Endothelial cell of umbilical vein (primary cell): ENCODE data around the gene PLG. TPM values are rescaled to one million over a fixed set of nuclear protein-coding genes. Genes with fewer than 3 reads are reported as not detected.

Source experiments
- BruUV-seq: library from RNA; stranded (reverse); fragments of 400-500 nt; replicated peaks from 2 replicates; lab custom pipeline; 2021; lab: Mats Ljungman, UMichigan
- CTCF ChIA-PET: fragments of 300-600, 350-600 bp; sonication (Branson Sonifier 250); formaldehyde crosslinking; loops from one replicate; lab custom pipeline; 2021; ENCODE audit warnings: antibody characterized with exemption, inconsistent platforms; lab: Charles Lee
- POLR2A ChIA-PET: fragments of 300-600, 350-600 bp; sonication (Branson Sonifier 250); formaldehyde crosslinking; loops from one replicate; lab custom pipeline; 2021; ENCODE audit warnings: antibody characterized with exemption, inconsistent platforms; lab: Charles Lee
- DNase-seq: peaks from one replicate; pipeline ENCODE4 v3.0.0-alpha.2; 2011; ENCODE audit warnings: low read depth, low spot score
- FAIRE-seq: peaks from 2 replicates; lab custom pipeline; 2011; peaks lifted over from hg19 to GRCh38; lab: Jason Lieb, UNC
- H2AFZ ChIP-seq: 2 replicates; pipeline ENCODE4 v1.6.0; 2012; ENCODE audit warnings: low read depth, low read length, control low read depth, inconsistent platforms
- H3K27ac ChIP-seq: 2 replicates; pipeline ENCODE4 v1.5.1; 2011; ENCODE audit warnings: low read depth, mild to moderate bottlenecking, control low read depth, low read length, moderate library complexity; ENCODE audit not compliant: insufficient read depth
- H3K27me3 ChIP-seq, 2 experiments: 2 replicates each; pipeline versions ENCODE4 v1.6.0 to v1.6.1; 2011; ENCODE audit warnings: low read length in 2 of 2, mixed read lengths in 1 of 2; ENCODE audit not compliant: control insufficient read depth in 2 of 2, insufficient read depth in 2 of 2
- H3K36me3 ChIP-seq, 2 experiments: 2 replicates in 1 of 2; 3 replicates in 1 of 2; pipeline ENCODE4 v1.5.1; 2011; ENCODE audit warnings: low read length in 2 of 2, mild to moderate bottlenecking in 1 of 2, moderate library complexity in 1 of 2; ENCODE audit not compliant: control insufficient read depth in 2 of 2, insufficient read depth in 2 of 2; ENCODE audit errors: extremely low read depth in 1 of 2
- H3K4me1 ChIP-seq: 3 replicates; pipeline ENCODE4 v1.5.1; 2011; ENCODE audit warnings: mild to moderate bottlenecking, low read length; ENCODE audit not compliant: control insufficient read depth, insufficient read depth; ENCODE audit errors: extremely low read depth
- H3K4me2 ChIP-seq: 2 replicates; pipeline ENCODE4 v1.6.1; 2011; ENCODE audit warnings: low read length, control low read depth, mixed read lengths; ENCODE audit not compliant: insufficient read depth
- H3K4me3 ChIP-seq, 3 experiments: fragments of 200-600 bp in 1 of 3; sonication (generic), shearing (Covaris generic) in 1 of 3; replicated peaks in 1 of 3; 2 replicates each; pipeline ENCODE4 v1.5.1; 2011 to 2016; ENCODE audit warnings: control low read depth in 3 of 3, low read length in 3 of 3, mild to moderate bottlenecking in 2 of 3, inconsistent platforms in 1 of 3, low read depth in 1 of 3, moderate library complexity in 1 of 3; ENCODE audit not compliant: insufficient read depth in 1 of 3
- H3K79me2 ChIP-seq: 2 replicates; pipeline ENCODE4 v1.6.0; 2012; ENCODE audit warnings: low read length, inconsistent platforms; ENCODE audit not compliant: control insufficient read depth, insufficient read depth
- H3K9ac ChIP-seq: replicated peaks from 2 replicates; pipeline ENCODE3; 2011; ENCODE audit warnings: low read length, control low read depth; ENCODE audit not compliant: insufficient read depth; ENCODE audit errors: extremely low read depth
- H3K9me1 ChIP-seq: replicated peaks from 3 replicates; pipeline ENCODE4 v1.6.0; 2011; ENCODE audit warnings: mild to moderate bottlenecking, low read length; ENCODE audit not compliant: control insufficient read depth, insufficient read depth; ENCODE audit errors: extremely low read depth
- H3K9me3 ChIP-seq: replicated peaks from 2 replicates; pipeline ENCODE4 v1.5.1; 2012; ENCODE audit warnings: low read length, inconsistent platforms; ENCODE audit not compliant: control insufficient read depth, insufficient read depth
- H4K20me1 ChIP-seq: replicated peaks from 2 replicates; pipeline ENCODE3; 2011; ENCODE audit warnings: mild to moderate bottlenecking, low read length; ENCODE audit not compliant: control insufficient read depth, insufficient read depth; ENCODE audit errors: extremely low read depth
- EZH2 ChIP-seq: IDR thresholded peaks from 2 replicates; pipeline ENCODE4 v1.6.1; 2012; ENCODE audit warnings: borderline replicate concordance, low read depth, mild to moderate bottlenecking, moderate library complexity, low read length, inconsistent platforms; ENCODE audit not compliant: severe bottlenecking
- FOS ChIP-seq: IDR thresholded peaks from 2 replicates; pipeline ENCODE4 v1.6.1; 2011; ENCODE audit warnings: mild to moderate bottlenecking, low read length, moderate library complexity, borderline replicate concordance; ENCODE audit not compliant: insufficient read depth
- GATA2 ChIP-seq: IDR thresholded peaks from 2 replicates; pipeline ENCODE4 v1.7.0; 2011; ENCODE audit warnings: low read depth, mild to moderate bottlenecking, moderate library complexity, mixed read lengths, low read length; ENCODE audit not compliant: insufficient read length, insufficient read depth
- JUN ChIP-seq: IDR thresholded peaks from 2 replicates; pipeline ENCODE4 v1.6.1; 2011; ENCODE audit warnings: borderline replicate concordance, low read depth; ENCODE audit not compliant: insufficient read length, insufficient read depth
- MYC ChIP-seq: IDR thresholded peaks from one replicate; pipeline ENCODE4 v1.6.1; 2011; ENCODE audit warnings: mild to moderate bottlenecking, low read depth, low read length
- POLR2A ChIP-seq: IDR thresholded peaks from 2 replicates; pipeline ENCODE4 v1.6.1; 2012; ENCODE audit warnings: low read depth, mild to moderate bottlenecking, control low read depth, low read length
- POLR2AphosphoS5 ChIP-seq: IDR thresholded peaks from 2 replicates; pipeline ENCODE4 v1.6.1; 2012; ENCODE audit warnings: low read depth, mild to moderate bottlenecking, control low read depth, low read length, moderate library complexity; ENCODE audit not compliant: insufficient read depth
- dilution Hi-C: fragments of 300-500 bp; cut with MboI; formaldehyde crosslinking; loops from one replicate; pipeline ENCODE4 v1.15.0; 2019; ENCODE audit warnings: low sequenced_read_pairs; ENCODE audit not compliant: extremely low pct_ligation_motif_present
- intact Hi-C: fragments of 100-400 bp; cut with micrococcal nuclease; formaldehyde crosslinking; loops from one replicate; pipeline ENCODE4 v1.10.0; 2022
- polyA plus RNA-seq, 4 experiments: library from polyadenylated mRNA; depleted of rRNA in 3 of 4; stranded (reverse) in 3 of 4; unstranded in 1 of 4; fragments of >200 nt; gene quantifications; 2 replicates each; pipeline versions ENCODE4 v1.2.1 to v1.2.3, GENCODE V29; 2011 to 2012; ENCODE audit warnings: missing spikeins in 1 of 4
- total RNA-seq: library from RNA; stranded (reverse); gene quantifications from 2 replicates; pipeline ENCODE4 v1.2.3, GENCODE V29; 2021
- TF ChIP-seq, protein P1 (sequence below): IDR thresholded peaks from 2 replicates; pipeline ENCODE4 v1.6.1; 2011; ENCODE audit not compliant: insufficient read depth, insufficient read length
- TF ChIP-seq, protein P2 (sequence below), 2 donors: IDR thresholded peaks; 1 replicate in 1 of 2; 2 replicates in 1 of 2; pipeline ENCODE4 v1.5.1; 2011; ENCODE audit warnings: low read length in 2 of 2, mild to moderate bottlenecking in 2 of 2, moderate library complexity in 2 of 2, control low read depth in 1 of 2, inconsistent platforms in 1 of 2, low read depth in 1 of 2; ENCODE audit not compliant: insufficient read depth in 1 of 2; ENCODE audit errors: extremely low read depth in 1 of 2

Gene PLG
- total and polyA plus RNA-seq, 2 donors (not counting 3 experiments of a cell fraction or from before 2014, with no cell fraction given): not detected

DNA sequence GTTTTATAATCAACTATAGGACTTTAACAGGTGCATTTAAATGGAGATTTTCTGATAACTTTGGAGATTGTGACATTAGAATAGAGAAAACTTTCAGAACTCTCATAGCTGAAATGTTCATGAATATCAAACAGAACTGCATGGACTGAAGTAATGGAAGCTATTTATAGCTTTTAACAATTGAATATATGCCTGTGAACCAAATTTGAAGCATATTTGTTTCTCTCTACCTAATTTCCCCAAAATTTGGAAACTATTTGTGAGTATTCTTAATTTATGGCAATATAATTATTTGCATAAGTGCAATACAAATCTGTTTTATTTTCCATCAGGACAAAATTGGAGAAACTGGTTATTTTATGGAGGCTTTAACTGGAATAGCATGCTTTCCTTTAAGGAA is 96.6 kb downstream of the PLG start:
- TF ChIP-seq EZH2: no peak
- no peak for TF ChIP-seq POLR2AphosphoS5
- TF ChIP-seq JUN: no peak
- TF ChIP-seq POLR2A: no peak
- no peak for TF ChIP-seq GATA2
- TF ChIP-seq, protein P1, sequence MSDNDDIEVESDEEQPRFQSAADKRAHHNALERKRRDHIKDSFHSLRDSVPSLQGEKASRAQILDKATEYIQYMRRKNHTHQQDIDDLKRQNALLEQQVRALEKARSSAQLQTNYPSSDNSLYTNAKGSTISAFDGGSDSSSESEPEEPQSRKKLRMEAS: no peak
- no peak for TF ChIP-seq MYC
- TF ChIP-seq, protein P2, sequence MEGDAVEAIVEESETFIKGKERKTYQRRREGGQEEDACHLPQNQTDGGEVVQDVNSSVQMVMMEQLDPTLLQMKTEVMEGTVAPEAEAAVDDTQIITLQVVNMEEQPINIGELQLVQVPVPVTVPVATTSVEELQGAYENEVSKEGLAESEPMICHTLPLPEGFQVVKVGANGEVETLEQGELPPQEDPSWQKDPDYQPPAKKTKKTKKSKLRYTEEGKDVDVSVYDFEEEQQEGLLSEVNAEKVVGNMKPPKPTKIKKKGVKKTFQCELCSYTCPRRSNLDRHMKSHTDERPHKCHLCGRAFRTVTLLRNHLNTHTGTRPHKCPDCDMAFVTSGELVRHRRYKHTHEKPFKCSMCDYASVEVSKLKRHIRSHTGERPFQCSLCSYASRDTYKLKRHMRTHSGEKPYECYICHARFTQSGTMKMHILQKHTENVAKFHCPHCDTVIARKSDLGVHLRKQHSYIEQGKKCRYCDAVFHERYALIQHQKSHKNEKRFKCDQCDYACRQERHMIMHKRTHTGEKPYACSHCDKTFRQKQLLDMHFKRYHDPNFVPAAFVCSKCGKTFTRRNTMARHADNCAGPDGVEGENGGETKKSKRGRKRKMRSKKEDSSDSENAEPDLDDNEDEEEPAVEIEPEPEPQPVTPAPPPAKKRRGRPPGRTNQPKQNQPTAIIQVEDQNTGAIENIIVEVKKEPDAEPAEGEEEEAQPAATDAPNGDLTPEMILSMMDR (IDR thresholded peaks at IDR 0.05; ENCODE audit: extremely low read depth in 1 of 2, insufficient read depth in 1 of 2, low read depth in 1 of 2, low read length in 2 of 2): no peak
- TF ChIP-seq FOS: no peak
- Histone ChIP-seq H4K20me1 (no peaks in the 10 kb centered on the region), H3K4me3 (no peak overlapping the region)

More for the DNA sequence above, 96.6 kb downstream of the PLG start:
- no peak overlapping the region for H3K4me2 ChIP-seq
- intact Hi-C loops: no loop called here
- H3K9me3 ChIP-seq: peaks cover 2% of the 10 kb centered on the region
- no peaks in the 10 kb centered on the region for H3K79me2 ChIP-seq
- POLR2A ChIA-PET: no interaction called here
- no peaks in the 10 kb centered on the region for H3K9me1 ChIP-seq
- CTCF ChIA-PET: no interaction called here
- no peak overlapping the region for H3K9ac ChIP-seq
- H3K27ac ChIP-seq: no peak overlapping the region
- no peak for FAIRE-seq
- dilution Hi-C loops: no loop called here
- no peak for DNase-seq
- no peak overlapping the region for H2AFZ ChIP-seq
- BruUV-seq: no TSS peak
- no peaks in the 10 kb centered on the region for H3K4me1 ChIP-seq
- H3K27me3 ChIP-seq: no peaks in the 10 kb centered on the region
- no peaks in the 10 kb centered on the region for H3K36me3 ChIP-seq
